Astrocyte of the cerebellum (primary cell): ENCODE data around the gene NOL9.

Source experiments
- DNase-seq: peaks from one replicate; pipeline ENCODE4 v3.0.0-alpha.2; 2011; ENCODE audit warnings: low read depth
- H3K4me3 ChIP-seq: 2 replicates; pipeline ENCODE4 v1.5.1; 2011; ENCODE audit warnings: mild to moderate bottlenecking, low read depth, low read length, moderate library complexity
- CTCF ChIP-seq: IDR thresholded peaks from 2 replicates; pipeline ENCODE4 v1.5.1; 2012; ENCODE audit warnings: low read length, low read depth, moderate library complexity, mild to moderate bottlenecking; ENCODE audit errors: missing control alignments
- in situ Hi-C: cut with HindIII; loops from 2 replicates; pipeline ENCODE4 v1.10.0; 2017; ENCODE audit warnings: low sequenced_read_pairs

The NOL9 gene

GRCh38 chr1:6488602-6489382, 65.5 kb downstream of the NOL9 start:
- TF ChIP-seq CTCF, result no peak
- in situ Hi-C loops, result no loop called here
- DNase-seq, result no peak
- H3K4me3 ChIP-seq, result no peak overlapping the region

GRCh38 chr1:6487804-6488484, 66.4 kb downstream of the NOL9 start:
- H3K4me3 ChIP-seq, result no peak overlapping the region
- in situ Hi-C loops, result no loop called here
- no peak for TF ChIP-seq CTCF
- no peak for DNase-seq

GRCh38 chr1:6486433-6487011, 67.8 kb downstream of the NOL9 start:
- peak; percentile 93 for TF ChIP-seq CTCF
- in situ Hi-C loops, result no loop called here
- peak overlapping the region; percentile 48 for H3K4me3 ChIP-seq
- peak; percentile 66 for DNase-seq

- no peak for DNase-seq
- in situ Hi-C loops, result no loop called here
- peak overlapping the region; percentile 48 for H3K4me3 ChIP-seq
- peak; percentile 20 for TF ChIP-seq CTCF
Measured at GRCh38 chr1:6485168-6486101, 68.9 kb downstream of the NOL9 start.

GRCh38 chr1:6484826-6485167, 69.5 kb downstream of the NOL9 start:
- in situ Hi-C loops, result no loop called here
- peak overlapping the region; percentile 48 for H3K4me3 ChIP-seq
- no peak for TF ChIP-seq CTCF
- no peak for DNase-seq

GRCh38 chr1:6483761-6484117, 70.6 kb downstream of the NOL9 start:
- DNase-seq, result no peak
- no peak for TF ChIP-seq CTCF
- in situ Hi-C loops, result no loop called here
- H3K4me3 ChIP-seq, result no peak overlapping the region
